Mucosa of descending colon (tissue), 3 donors: ENCODE measurements around the gene LRRC4B. TPM values are rescaled to one million over a fixed set of nuclear protein-coding genes. Genes with fewer than 3 reads are reported as not detected.

Experiments used
- ATAC-seq: fragments of 200-7000 bp; cut with Tn5 transposase; one replicate; pipeline ENCODE4 v1.9.1; 2020; ENCODE audit warnings: mild to moderate bottlenecking, moderate library complexity
- DNase-seq, 3 donors: peaks; one replicate each; pipeline ENCODE4 v3.0.0-alpha.2; 2020
- H3K36me3 ChIP-seq: fragments of 200-600 bp; one replicate; pipeline ENCODE4 v1.8.0; 2021; ENCODE audit warnings: low read depth, mild to moderate bottlenecking
- H3K4me1 ChIP-seq: fragments of 200-600 bp; one replicate; pipeline ENCODE4 v1.8.0; 2021; ENCODE audit warnings: low read depth, mild to moderate bottlenecking
- H3K4me3 ChIP-seq: fragments of 200-600 bp; one replicate; pipeline ENCODE4 v1.8.0; 2021; ENCODE audit warnings: mild to moderate bottlenecking
- H3K9me3 ChIP-seq: fragments of 200-600 bp; one replicate; pipeline ENCODE4 v1.8.0; 2021; ENCODE audit warnings: mild to moderate bottlenecking
- CTCF ChIP-seq: fragments of 200-600 bp; IDR thresholded peaks from one replicate; pipeline ENCODE4 v1.8.0; 2022; ENCODE audit warnings: antibody characterized with exemption, mild to moderate bottlenecking
- intact Hi-C, 2 donors: fragments of 100-400 bp; cut with DNase I in 1 of 2; cut with micrococcal nuclease in 1 of 2; formaldehyde crosslinking; loops; one replicate each; pipeline versions ENCODE4 v1.11.0 to v1.11.1; 2022; cut with DNase I, micrococcal nuclease
- total RNA-seq, 3 donors: library from RNA; stranded (reverse); fragmentation: NEBNext Ultra II Directional in 2 of 3; extraction: Animal tissue kit (Norgen Biotek cat#: 25700) in 2 of 3; gene quantifications; one replicate each; pipeline versions ENCODE4 v1.2.1 to v1.2.4, GENCODE V29; 2021 to 2023
- donor health status: DM: no; HTN: no; CAD: no; lungs with moderate emphysema.
- donor health status: DM: no; HTN: no; CAD: no.
- donor health status: DM: no; HTN: yes; CAD: no.

The LRRC4B gene
- total RNA-seq, 3 donors from 2014 or later = 0.52 to 4.8 (median 1.3) TPM

DNA sequence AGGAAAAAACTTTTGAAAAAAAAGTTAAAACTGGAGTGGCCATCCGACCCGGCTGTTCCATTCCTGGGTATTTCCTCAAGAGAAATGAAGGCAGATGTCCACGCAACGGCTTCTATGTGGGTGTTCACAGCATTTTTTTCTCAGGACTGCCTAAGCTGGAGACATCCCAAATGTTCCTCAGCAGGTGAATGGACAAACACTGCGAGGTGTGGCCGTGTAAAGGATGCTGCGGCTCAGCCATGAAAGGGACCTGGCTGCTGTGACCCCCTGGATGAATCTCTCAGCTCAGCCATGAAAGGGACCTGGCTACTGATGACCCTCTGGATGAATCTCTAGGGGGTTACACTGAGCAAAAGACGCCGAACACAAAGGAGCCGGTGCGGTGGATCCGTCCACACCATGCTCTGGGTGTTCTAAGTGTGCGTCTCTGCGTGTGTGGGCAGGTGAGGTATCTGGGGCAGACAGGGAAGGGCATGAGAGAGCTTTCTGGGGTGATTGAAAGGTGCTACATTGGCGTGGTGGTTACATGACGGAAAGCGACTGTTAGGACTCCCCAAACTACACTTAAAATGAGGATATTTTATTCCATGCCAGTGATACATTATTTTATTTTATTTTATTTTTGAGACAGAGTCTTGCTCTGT lies 47.3 kb downstream of the LRRC4B start:
- Histone ChIP-seq H3K9me3 (no peaks in the 10 kb centered on the region), H3K4me3 (no peak overlapping the region), H3K4me1 (no peaks in the 10 kb centered on the region), H3K36me3 (no peaks in the 10 kb centered on the region)
- intact Hi-C loops = no loop called here
- no peak for TF ChIP-seq CTCF
- ATAC-seq (no peak), DNase-seq (peak in 1 of 3 donors; percentile 10)

DNA sequence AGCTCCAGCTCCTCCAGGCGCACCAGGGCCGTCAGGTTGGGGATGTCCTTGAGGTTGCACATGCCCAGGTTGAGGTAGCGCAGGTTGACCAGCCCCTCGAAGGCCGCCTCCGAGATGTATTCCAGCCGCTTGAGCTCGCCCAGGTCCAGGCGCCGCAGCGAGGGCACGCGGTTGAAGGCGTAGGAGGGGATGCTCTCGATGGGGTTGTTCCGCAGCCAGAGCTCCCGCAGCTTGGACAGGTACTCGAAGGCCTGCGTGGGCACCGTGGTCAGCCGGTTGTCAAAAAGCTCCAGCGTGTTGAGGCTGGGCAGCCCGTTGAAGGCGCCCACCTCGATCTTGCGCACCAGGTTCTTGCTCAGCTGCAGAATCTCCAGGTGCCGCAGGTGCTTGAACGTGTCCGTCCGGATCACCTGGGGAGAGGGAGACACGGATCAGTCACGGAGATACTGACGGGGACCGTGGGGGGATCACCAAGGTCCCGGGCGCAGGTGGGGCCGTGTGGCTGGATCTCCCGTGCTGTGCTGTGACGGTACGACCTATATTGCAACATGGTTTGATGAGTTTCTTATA lies 49.1 kb downstream of the LRRC4B start:
- ATAC-seq (no peak), DNase-seq (peak in 2 of 3 donors; percentile 4 to 41)
- intact Hi-C loops = no loop called here
- Histone ChIP-seq H3K36me3 (no peaks in the 10 kb centered on the region), H3K4me3 (no peak overlapping the region), H3K4me1 (no peaks in the 10 kb centered on the region), H3K9me3 (no peaks in the 10 kb centered on the region)
- no peak for TF ChIP-seq CTCF

- no peak for TF ChIP-seq CTCF
- DNase-seq = peak in 2 of 3 donors; percentile 19 to 46
- no peak for ATAC-seq
- intact Hi-C loops = no loop called here
- Histone ChIP-seq H3K4me3 (no peak overlapping the region), H3K9me3 (no peaks in the 10 kb centered on the region), H3K36me3 (no peaks in the 10 kb centered on the region), H3K4me1 (no peaks in the 10 kb centered on the region)
Measured at GRCh38 chr19:50518091-50519005, 49.9 kb downstream of the LRRC4B start.

GRCh38 chr19:50517704-50518075 lies 50.5 kb downstream of the LRRC4B start:
- ATAC-seq (no peak), DNase-seq (no peak)
- H3K36me3 ChIP-seq = no peaks in the 10 kb centered on the region
- intact Hi-C loops = no loop called here
- no peak for TF ChIP-seq CTCF
- no peak overlapping the region for H3K4me3 ChIP-seq
- no peaks in the 10 kb centered on the region for H3K9me3 ChIP-seq
- no peaks in the 10 kb centered on the region for H3K4me1 ChIP-seq

GRCh38 chr19:50516964-50517703 lies 51.1 kb downstream of the LRRC4B start:
- no peaks in the 10 kb centered on the region for H3K4me1 ChIP-seq
- TF ChIP-seq CTCF = no peak
- DNase-seq = peak in 2 of 3 donors; percentile 15 to 45
- H3K9me3 ChIP-seq = no peaks in the 10 kb centered on the region
- ATAC-seq = no peak
- no peak overlapping the region for H3K4me3 ChIP-seq
- no peaks in the 10 kb centered on the region for H3K36me3 ChIP-seq
- intact Hi-C loops = no loop called here
